ENCODE data around the gene KRTAP1-3.
"Not testable (repeated sequence)": the region's sequence is repeated elsewhere in the genome, so short reads cannot be mapped to it uniquely, and the experiment has no call there.

KRTAP1-3 gene

DNA sequence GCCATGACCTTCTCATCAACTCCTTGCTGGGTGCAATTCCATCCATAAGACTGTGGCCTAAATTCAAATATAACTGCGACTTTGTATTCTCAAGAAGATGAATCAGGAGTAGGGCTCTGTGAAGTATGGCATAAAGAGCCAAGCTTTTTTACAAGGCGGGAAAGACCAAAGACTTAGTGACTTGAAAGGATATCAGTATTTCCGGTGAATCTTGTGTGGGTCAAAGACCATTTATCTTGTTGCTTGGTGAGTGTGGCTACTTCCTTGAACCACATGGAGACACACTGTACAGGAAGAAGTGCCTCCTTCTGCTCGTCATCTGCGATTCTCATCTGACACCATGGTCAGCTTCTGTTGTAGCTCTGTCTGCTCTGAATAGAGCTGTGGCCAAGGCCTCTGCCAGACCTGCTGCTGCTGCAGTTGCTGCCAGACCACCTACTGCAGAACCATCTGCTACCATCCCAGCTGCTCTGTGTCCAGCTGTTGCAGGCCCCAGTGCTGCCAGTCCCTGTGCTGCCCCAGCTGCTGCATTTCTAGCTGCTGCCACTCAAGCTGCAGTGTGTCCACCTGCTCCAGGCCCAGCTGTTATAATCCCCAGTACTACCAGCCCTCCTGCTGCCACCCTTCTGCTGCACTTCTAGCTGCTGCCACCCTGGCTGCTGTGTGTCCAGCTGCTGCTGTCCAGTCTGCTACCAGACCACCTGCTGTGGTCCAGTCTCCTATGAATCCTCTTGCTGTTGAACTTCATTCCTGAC lies 37.1 kb upstream of the KRTAP1-3 start:
- Histone ChIP-seq H3K27ac (ENCODE audit: poor library complexity, severe bottlenecking) (no peak overlapping the region), H3K9me3 (ENCODE audit: severe bottlenecking) (no peaks in the 10 kb centered on the region), H3K4me3 (ENCODE audit: severe bottlenecking) (no peak overlapping the region), H3K36me3 (ENCODE audit: low read depth) (no peaks in the 10 kb centered on the region), H3K4me1 (ENCODE audit: insufficient read depth, poor library complexity, severe bottlenecking) (no peaks in the 10 kb centered on the region), H3K27me3 (ENCODE audit: insufficient read depth, poor library complexity, severe bottlenecking) (no peaks in the 10 kb centered on the region)
- no peak for ATAC-seq (ENCODE audit: low read depth)
- DNase-seq (ENCODE audit: low spot score): no peak
- TF ChIP-seq, protein P1, sequence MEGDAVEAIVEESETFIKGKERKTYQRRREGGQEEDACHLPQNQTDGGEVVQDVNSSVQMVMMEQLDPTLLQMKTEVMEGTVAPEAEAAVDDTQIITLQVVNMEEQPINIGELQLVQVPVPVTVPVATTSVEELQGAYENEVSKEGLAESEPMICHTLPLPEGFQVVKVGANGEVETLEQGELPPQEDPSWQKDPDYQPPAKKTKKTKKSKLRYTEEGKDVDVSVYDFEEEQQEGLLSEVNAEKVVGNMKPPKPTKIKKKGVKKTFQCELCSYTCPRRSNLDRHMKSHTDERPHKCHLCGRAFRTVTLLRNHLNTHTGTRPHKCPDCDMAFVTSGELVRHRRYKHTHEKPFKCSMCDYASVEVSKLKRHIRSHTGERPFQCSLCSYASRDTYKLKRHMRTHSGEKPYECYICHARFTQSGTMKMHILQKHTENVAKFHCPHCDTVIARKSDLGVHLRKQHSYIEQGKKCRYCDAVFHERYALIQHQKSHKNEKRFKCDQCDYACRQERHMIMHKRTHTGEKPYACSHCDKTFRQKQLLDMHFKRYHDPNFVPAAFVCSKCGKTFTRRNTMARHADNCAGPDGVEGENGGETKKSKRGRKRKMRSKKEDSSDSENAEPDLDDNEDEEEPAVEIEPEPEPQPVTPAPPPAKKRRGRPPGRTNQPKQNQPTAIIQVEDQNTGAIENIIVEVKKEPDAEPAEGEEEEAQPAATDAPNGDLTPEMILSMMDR (IDR thresholded peaks at IDR 0.05; ENCODE audit: poor library complexity, severe bottlenecking): no peak

DNA sequence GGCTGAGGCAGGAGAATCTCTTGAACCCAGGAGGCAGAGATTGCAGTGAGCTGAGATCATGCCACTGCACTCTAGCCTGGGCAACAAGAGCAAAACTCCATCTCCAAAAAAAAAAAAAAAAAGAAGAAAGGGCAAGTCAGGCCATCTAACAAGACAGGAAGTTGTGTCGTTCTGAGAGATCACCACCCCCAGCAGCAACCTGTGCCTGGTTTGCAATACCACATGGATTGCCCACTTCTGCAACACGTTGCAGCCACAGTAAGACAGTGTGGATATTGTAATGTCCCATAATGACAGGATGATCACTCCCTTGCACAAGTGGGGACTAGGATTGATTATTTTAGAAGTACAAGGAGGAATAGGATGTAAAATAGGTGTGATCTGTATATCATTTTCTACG lies 34.4 kb upstream of the KRTAP1-3 start:
- DNase-seq (ENCODE audit: low spot score) (no peak), ATAC-seq (ENCODE audit: low read depth) (no peak)
- TF ChIP-seq, protein P1 (IDR thresholded peaks at IDR 0.05; ENCODE audit: poor library complexity, severe bottlenecking): no peak
- Histone ChIP-seq H3K4me1 (ENCODE audit: insufficient read depth, poor library complexity, severe bottlenecking) (peaks cover 10% of the 10 kb centered on the region), H3K27ac (ENCODE audit: poor library complexity, severe bottlenecking) (no peak overlapping the region), H3K27me3 (ENCODE audit: insufficient read depth, poor library complexity, severe bottlenecking) (no peaks in the 10 kb centered on the region), H3K36me3 (ENCODE audit: low read depth) (no peaks in the 10 kb centered on the region), H3K9me3 (ENCODE audit: severe bottlenecking) (no peaks in the 10 kb centered on the region), H3K4me3 (ENCODE audit: severe bottlenecking) (no peak overlapping the region)

DNA sequence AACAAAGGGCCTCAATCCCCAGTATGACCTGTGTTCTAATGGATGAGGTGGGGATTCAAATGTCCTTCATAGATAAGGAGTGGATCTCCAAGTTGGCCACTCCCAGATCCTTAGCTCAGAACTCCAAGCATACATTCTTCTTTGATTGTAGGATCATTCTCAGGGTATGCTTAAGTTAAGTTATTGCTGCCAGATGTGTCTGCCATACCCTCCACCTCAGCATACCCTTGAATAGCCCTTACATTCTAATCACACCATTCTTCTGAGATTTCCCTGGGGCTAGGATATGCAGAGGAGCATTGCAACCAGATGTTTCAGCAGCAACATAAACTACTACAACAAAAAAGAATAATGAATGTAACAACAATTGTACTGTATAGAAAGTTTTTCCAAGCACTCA lies 32.6 kb upstream of the KRTAP1-3 start:
- H3K36me3 ChIP-seq (ENCODE audit: low read depth): no peaks in the 10 kb centered on the region
- ATAC-seq (ENCODE audit: low read depth) (no peak), DNase-seq (ENCODE audit: low spot score) (no peak)
- H3K4me1 ChIP-seq (ENCODE audit: insufficient read depth, poor library complexity, severe bottlenecking): peaks cover 13% of the 10 kb centered on the region
- H3K4me3 ChIP-seq (ENCODE audit: severe bottlenecking): no peak overlapping the region
- H3K27ac ChIP-seq (ENCODE audit: poor library complexity, severe bottlenecking): peak overlapping the region; percentile 28
- no peaks in the 10 kb centered on the region for H3K27me3 ChIP-seq (ENCODE audit: insufficient read depth, poor library complexity, severe bottlenecking)
- no peaks in the 10 kb centered on the region for H3K9me3 ChIP-seq (ENCODE audit: severe bottlenecking)
- TF ChIP-seq, protein P1 (IDR thresholded peaks at IDR 0.05; ENCODE audit: poor library complexity, severe bottlenecking): no peak

DNA sequence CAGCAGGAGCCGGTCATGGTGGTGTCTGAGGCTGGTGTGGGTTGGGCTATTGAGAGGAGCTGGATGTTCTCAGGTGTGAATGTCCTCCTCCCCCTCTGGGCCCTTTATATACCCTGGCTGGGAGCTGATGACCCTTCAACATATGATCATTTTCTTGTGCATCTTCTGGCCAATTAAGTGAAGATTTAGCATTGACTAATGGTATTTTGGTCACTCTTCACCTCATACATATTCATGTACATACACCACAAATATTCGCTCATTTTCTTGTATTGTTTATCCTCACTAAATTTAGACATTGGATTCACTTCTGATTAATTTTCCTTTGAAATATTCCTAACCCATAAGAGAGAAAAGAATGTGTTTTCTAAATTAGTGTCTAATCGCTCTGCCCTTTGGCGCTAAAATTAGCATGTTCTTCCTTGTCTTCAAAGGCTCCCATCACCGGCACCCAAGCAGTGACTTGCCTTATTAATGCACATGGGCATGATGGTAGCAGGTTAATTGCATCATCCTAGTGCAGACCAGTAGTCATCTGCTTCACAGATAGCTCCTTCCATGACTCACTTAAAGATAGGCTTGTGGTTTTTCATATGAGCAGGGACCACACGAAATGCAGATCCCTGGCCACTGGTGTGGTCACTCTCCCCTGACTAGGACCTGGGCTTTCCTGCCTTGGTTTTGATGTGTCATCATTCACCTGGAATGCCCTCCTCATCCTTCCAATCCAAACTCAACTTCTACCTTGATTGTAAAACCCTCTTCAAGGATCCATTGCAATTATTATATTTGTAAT lies 31.4 kb upstream of the KRTAP1-3 start, which contains the start of gene KRTAP2-4:
Gene KRTAP2-4, minus strand, starts transcription at position 51 of the 796 bp plus-strand sequence. Its CDS starts 34 bp downstream, at position 17.
- Histone ChIP-seq H3K9me3 (ENCODE audit: severe bottlenecking) (no peaks in the 10 kb centered on the region), H3K4me1 (ENCODE audit: insufficient read depth, poor library complexity, severe bottlenecking) (peaks cover 23% of the 10 kb centered on the region), H3K4me3 (ENCODE audit: severe bottlenecking) (no peak within 1 kb of the TSS), H3K27me3 (ENCODE audit: insufficient read depth, poor library complexity, severe bottlenecking) (no peaks in the 10 kb centered on the region), H3K36me3 (ENCODE audit: low read depth) (no peaks in the 10 kb centered on the region), H3K27ac (ENCODE audit: poor library complexity, severe bottlenecking) (peak within 1 kb of the TSS; percentile 28)
- peak; percentile 79 for ATAC-seq (ENCODE audit: low read depth)
- no peak for DNase-seq (ENCODE audit: low spot score)
- TF ChIP-seq, protein P1 (IDR thresholded peaks at IDR 0.05; ENCODE audit: poor library complexity, severe bottlenecking): no peak

DNA sequence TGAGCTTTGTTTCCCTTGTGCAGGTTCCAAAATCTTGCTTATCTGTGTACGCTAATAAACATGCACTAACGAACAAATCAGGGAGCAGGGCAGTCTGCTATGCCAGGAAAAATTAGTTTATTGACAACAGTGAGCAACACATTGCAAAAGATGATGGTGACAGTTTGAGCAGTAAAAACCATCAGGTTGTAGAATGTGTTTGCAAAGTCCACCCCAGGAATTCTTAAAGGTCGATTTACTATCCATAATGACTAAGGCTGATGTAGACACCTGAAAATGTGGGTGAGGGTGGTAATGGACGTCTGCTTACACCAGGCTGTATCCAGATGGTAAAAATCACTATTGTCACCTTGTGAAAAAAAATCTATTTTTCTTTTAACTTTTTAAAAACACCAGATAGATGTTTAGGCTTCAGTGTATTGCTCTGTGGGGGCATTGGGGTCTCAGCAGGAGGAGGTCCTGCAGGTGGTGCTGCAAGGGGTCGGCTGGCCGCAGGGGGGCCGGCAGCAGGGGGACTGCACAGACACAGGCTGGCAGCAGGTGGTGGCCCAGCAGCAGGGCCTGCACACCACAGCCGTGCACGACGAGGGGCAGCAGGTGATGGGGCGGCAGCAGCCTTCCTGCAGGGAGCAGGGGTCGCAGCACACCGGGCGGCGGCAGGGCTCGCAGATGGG lies 30.5 kb upstream of the KRTAP1-3 start:
- H3K4me1 ChIP-seq (ENCODE audit: insufficient read depth, poor library complexity, severe bottlenecking): peaks cover 32% of the 10 kb centered on the region
- H3K27me3 ChIP-seq (ENCODE audit: insufficient read depth, poor library complexity, severe bottlenecking); H3K27ac ChIP-seq (ENCODE audit: poor library complexity, severe bottlenecking); DNase-seq (ENCODE audit: low spot score); ATAC-seq (ENCODE audit: low read depth); H3K4me3 ChIP-seq (ENCODE audit: severe bottlenecking); H3K9me3 ChIP-seq (ENCODE audit: severe bottlenecking); H3K36me3 ChIP-seq (ENCODE audit: low read depth): not testable (repeated sequence)
